ENCODE measurements around the gene ST6GAL2. TPM values are rescaled to one million over a fixed set of nuclear protein-coding genes. Genes with fewer than 3 reads are reported as not detected.

The ST6GAL2 gene
- polyA plus RNA-seq, 1 of the 3 experiments (the other 2 are of a cell fraction): 0.77 TPM

GRCh38 chr2:106890606-106891005, 4.6 kb upstream of the ST6GAL2 start:
- Histone ChIP-seq H3K4me1 (ENCODE audit: control insufficient read depth in 1 of 2, insufficient read depth in 2 of 2, low read depth in 1 of 2, low read length in 1 of 2) (peaks cover 0 to 7% of the 10 kb centered on the region in 2 experiments; a peak in 2 of 4 replicates), H3F3A (replicated peaks; ENCODE audit: insufficient read depth) (peaks cover 5% of the 10 kb centered on the region), H3K9me2 (no peaks in the 10 kb centered on the region; the same call in 1 of the 2 replicates), H3K27me3 (ENCODE audit: insufficient read depth) (no peaks in the 10 kb centered on the region), H2AFZ (ENCODE audit: low read depth) (no peak overlapping the region), H3K36me3 (replicated peaks in 1 of 2; ENCODE audit: control insufficient read depth in 1 of 2, insufficient read depth in 2 of 2, low read length in 1 of 2) (no peaks in the 10 kb centered on the region), H4K20me1 (ENCODE audit: insufficient read depth) (no peaks in the 10 kb centered on the region), H3K79me2 (ENCODE audit: insufficient read depth) (no peaks in the 10 kb centered on the region), H3K4me2 (no peak overlapping the region), H3K9ac (no peak overlapping the region), H3K9me3 (no peaks in the 10 kb centered on the region), H3K27ac (ENCODE audit: low read depth in 2 of 2, low read length in 1 of 2) (no peak overlapping the region), H3K4me3 (ENCODE audit: low read depth in 2 of 2, low read length in 1 of 2) (no peak overlapping the region)
- 79% methylated on average over 5 of the region's 5 CpGs for WGBS (ENCODE audit: low lambda C conversion rate)
- POLR2A ChIA-PET: no interaction called here
- CTCF ChIA-PET: interaction anchor here (1.3 kb wide), 1 partner anchor 187 kb away, joined by 3 read pairs; no protein-coding TSS in a partner anchor
- DNase-seq: no peak
- TF ChIP-seq ELF1 (IDR thresholded peaks at IDR 0.05) (no peak), CTCF (IDR thresholded peaks at IDR 0.05) (no peak), TEAD4 (IDR thresholded peaks at IDR 0.05; ENCODE audit: borderline replicate concordance, insufficient read depth) (no peak), TAF1 (IDR thresholded peaks at IDR 0.05; ENCODE audit: borderline replicate concordance, low read depth, low read length) (no peak), SMC3 (IDR thresholded peaks at IDR 0.05; ENCODE audit: low read depth, low read length) (no peak), MXI1 (IDR thresholded peaks at IDR 0.05; ENCODE audit: low read depth, low read length) (no peak), GABPA (IDR thresholded peaks at IDR 0.05; ENCODE audit: low read depth) (no peak), EZH2phosphoT487 (IDR thresholded peaks at IDR 0.05; ENCODE audit: borderline replicate concordance, low read depth) (no peak)
- TF ChIP-seq, protein P1, sequence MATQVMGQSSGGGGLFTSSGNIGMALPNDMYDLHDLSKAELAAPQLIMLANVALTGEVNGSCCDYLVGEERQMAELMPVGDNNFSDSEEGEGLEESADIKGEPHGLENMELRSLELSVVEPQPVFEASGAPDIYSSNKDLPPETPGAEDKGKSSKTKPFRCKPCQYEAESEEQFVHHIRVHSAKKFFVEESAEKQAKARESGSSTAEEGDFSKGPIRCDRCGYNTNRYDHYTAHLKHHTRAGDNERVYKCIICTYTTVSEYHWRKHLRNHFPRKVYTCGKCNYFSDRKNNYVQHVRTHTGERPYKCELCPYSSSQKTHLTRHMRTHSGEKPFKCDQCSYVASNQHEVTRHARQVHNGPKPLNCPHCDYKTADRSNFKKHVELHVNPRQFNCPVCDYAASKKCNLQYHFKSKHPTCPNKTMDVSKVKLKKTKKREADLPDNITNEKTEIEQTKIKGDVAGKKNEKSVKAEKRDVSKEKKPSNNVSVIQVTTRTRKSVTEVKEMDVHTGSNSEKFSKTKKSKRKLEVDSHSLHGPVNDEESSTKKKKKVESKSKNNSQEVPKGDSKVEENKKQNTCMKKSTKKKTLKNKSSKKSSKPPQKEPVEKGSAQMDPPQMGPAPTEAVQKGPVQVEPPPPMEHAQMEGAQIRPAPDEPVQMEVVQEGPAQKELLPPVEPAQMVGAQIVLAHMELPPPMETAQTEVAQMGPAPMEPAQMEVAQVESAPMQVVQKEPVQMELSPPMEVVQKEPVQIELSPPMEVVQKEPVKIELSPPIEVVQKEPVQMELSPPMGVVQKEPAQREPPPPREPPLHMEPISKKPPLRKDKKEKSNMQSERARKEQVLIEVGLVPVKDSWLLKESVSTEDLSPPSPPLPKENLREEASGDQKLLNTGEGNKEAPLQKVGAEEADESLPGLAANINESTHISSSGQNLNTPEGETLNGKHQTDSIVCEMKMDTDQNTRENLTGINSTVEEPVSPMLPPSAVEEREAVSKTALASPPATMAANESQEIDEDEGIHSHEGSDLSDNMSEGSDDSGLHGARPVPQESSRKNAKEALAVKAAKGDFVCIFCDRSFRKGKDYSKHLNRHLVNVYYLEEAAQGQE (IDR thresholded peaks at IDR 0.05; ENCODE audit: low read depth, low read length): no peak
- TF ChIP-seq, protein P2, sequence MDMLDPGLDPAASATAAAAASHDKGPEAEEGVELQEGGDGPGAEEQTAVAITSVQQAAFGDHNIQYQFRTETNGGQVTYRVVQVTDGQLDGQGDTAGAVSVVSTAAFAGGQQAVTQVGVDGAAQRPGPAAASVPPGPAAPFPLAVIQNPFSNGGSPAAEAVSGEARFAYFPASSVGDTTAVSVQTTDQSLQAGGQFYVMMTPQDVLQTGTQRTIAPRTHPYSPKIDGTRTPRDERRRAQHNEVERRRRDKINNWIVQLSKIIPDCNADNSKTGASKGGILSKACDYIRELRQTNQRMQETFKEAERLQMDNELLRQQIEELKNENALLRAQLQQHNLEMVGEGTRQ (IDR thresholded peaks at IDR 0.05; ENCODE audit: borderline replicate concordance, low read depth, low read length): no peak
